Suprapubic skin (tissue), 4 donors: ENCODE measurements around the gene JADE2. TPM values are rescaled to one million over a fixed set of nuclear protein-coding genes. Genes with fewer than 3 reads are reported as not detected.

Source experiments
- DNase-seq, 2 donors: peaks; one replicate each; pipeline ENCODE4 v3.0.0-alpha.2; 2019; ENCODE audit warnings: low spot score in 2 of 2
- H3K27ac ChIP-seq: fragments of 200-600 bp; sonication (generic); one replicate; pipeline ENCODE4 v1.5.1; 2019
- H3K27me3 ChIP-seq: fragments of 200-600 bp; sonication (generic); one replicate; pipeline ENCODE4 v1.5.1; 2019
- H3K36me3 ChIP-seq: fragments of 200-600 bp; sonication (generic); one replicate; pipeline ENCODE4 v1.5.1; 2019
- H3K4me1 ChIP-seq: fragments of 200-600 bp; sonication (generic); one replicate; pipeline ENCODE4 v1.5.1; 2019
- H3K4me3 ChIP-seq: fragments of 200-600 bp; sonication (generic); one replicate; pipeline ENCODE4 v1.5.1; 2019; ENCODE audit warnings: mild to moderate bottlenecking
- H3K9me3 ChIP-seq: fragments of 200-600 bp; sonication (generic); one replicate; pipeline ENCODE4 v1.5.1; 2019
- CTCF ChIP-seq, 2 donors: fragments of 200-600 bp in 1 of 2; fragments of 450-650 bp in 1 of 2; sonication (generic) in 1 of 2; IDR thresholded peaks; one replicate each; pipeline ENCODE4 v1.5.1; 2016 to 2019; ENCODE audit warnings: antibody characterized with exemption in 2 of 2, mild to moderate bottlenecking in 1 of 2, moderate library complexity in 1 of 2
- EP300 ChIP-seq: sonication (generic); formaldehyde crosslinking; IDR thresholded peaks from one replicate; pipeline ENCODE4 v1.6.1; 2017; ENCODE audit warnings: antibody characterized with exemption
- POLR2A ChIP-seq, 2 donors: fragments of 450-650 bp; IDR thresholded peaks; one replicate each; pipeline ENCODE4 v1.6.1; 2017; ENCODE audit warnings: antibody characterized with exemption in 2 of 2, mild to moderate bottlenecking in 2 of 2, moderate library complexity in 2 of 2
- POLR2AphosphoS5 ChIP-seq, 3 donors: sonication (generic); formaldehyde crosslinking; IDR thresholded peaks; one replicate each; pipeline ENCODE4 v1.6.1; 2017; ENCODE audit warnings: antibody characterized with exemption in 3 of 3
- WGBS: methylation state at CpG from one replicate; pipeline ENCODE4 v1.1.5; 2018; 5-methylcytosine and 5-hydroxymethylcytosine counted together
- total RNA-seq, 4 donors: library from RNA; depleted of rRNA; stranded (reverse); fragments of >200 nt; gene quantifications; one replicate each; pipeline ENCODE4 v1.1.0, GENCODE V29; 2016

Gene JADE2
- total RNA-seq, 4 donors from 2014 or later, result 31.4 to 62.1 (median 56.6) TPM

GRCh38 chr5:134529460-134529859 lies 4.0 kb downstream of the JADE2 start:
- Histone ChIP-seq H3K9me3 (no peaks in the 10 kb centered on the region), H3K4me3 (no peak overlapping the region), H3K4me1 (peaks cover 58% of the 10 kb centered on the region), H3K27ac (peak overlapping the region; percentile 36), H3K27me3 (no peaks in the 10 kb centered on the region), H3K36me3 (no peaks in the 10 kb centered on the region)
- no peak for TF ChIP-seq POLR2AphosphoS5 (IDR thresholded peaks at IDR 0.05)
- TF ChIP-seq EP300, result no peak
- no peak for TF ChIP-seq CTCF (IDR thresholded peaks at IDR 0.05)
- TF ChIP-seq POLR2A (IDR thresholded peaks at IDR 0.05), result no peak
- 76% methylated on average over 6 of the region's 6 CpGs for WGBS
- DNase-seq, result no peak

- TF ChIP-seq CTCF (IDR thresholded peaks at IDR 0.05) (no peak), EP300 (no peak)
- Histone ChIP-seq H3K4me1 (peaks cover 63% of the 10 kb centered on the region), H3K27me3 (no peaks in the 10 kb centered on the region), H3K27ac (peak overlapping the region; percentile 36), H3K4me3 (no peak overlapping the region), H3K36me3 (no peaks in the 10 kb centered on the region), H3K9me3 (no peaks in the 10 kb centered on the region)
- DNase-seq, result no peak
- WGBS, result 79% methylated on average over 8 of the region's 8 CpGs
These were observed 5.0 kb downstream of the JADE2 start for GRCh38 chr5:134530301-134531077.

GRCh38 chr5:134533115-134533815 lies 7.8 kb downstream of the JADE2 start:
- peak overlapping the region; percentile 7 for H3K27ac ChIP-seq
- peaks cover 23% of the 10 kb centered on the region for H3K36me3 ChIP-seq
- no peak for TF ChIP-seq EP300
- no peak for TF ChIP-seq CTCF (IDR thresholded peaks at IDR 0.05)
- TF ChIP-seq POLR2AphosphoS5 (IDR thresholded peaks at IDR 0.05), result no peak
- no peak for TF ChIP-seq POLR2A (IDR thresholded peaks at IDR 0.05)
- peaks cover 74% of the 10 kb centered on the region for H3K4me1 ChIP-seq
- no peaks in the 10 kb centered on the region for H3K27me3 ChIP-seq
- no peak overlapping the region for H3K4me3 ChIP-seq
- peak; percentile 87 to 89 for DNase-seq
- 46% methylated on average over 10 of the region's 10 CpGs for WGBS
- H3K9me3 ChIP-seq, result no peaks in the 10 kb centered on the region

- H3K4me1 ChIP-seq, result peaks cover 65% of the 10 kb centered on the region
- no peaks in the 10 kb centered on the region for H3K27me3 ChIP-seq
- TF ChIP-seq POLR2A (IDR thresholded peaks at IDR 0.05) (no peak), POLR2AphosphoS5 (IDR thresholded peaks at IDR 0.05) (no peak), CTCF (IDR thresholded peaks at IDR 0.05) (no peak), EP300 (no peak)
- no peak overlapping the region for H3K27ac ChIP-seq
- 95% methylated on average over 4 of the region's 10 CpGs for WGBS
- no peak for DNase-seq
- H3K9me3 ChIP-seq, result no peaks in the 10 kb centered on the region
- no peak overlapping the region for H3K4me3 ChIP-seq
- H3K36me3 ChIP-seq, result peaks cover 31% of the 10 kb centered on the region
These were observed 8.7 kb downstream of the JADE2 start for GRCh38 chr5:134534058-134534725.

- Histone ChIP-seq H3K4me1 (peaks cover 60% of the 10 kb centered on the region), H3K9me3 (no peaks in the 10 kb centered on the region), H3K4me3 (no peak overlapping the region), H3K27ac (no peak overlapping the region), H3K36me3 (peaks cover 36% of the 10 kb centered on the region), H3K27me3 (no peaks in the 10 kb centered on the region)
- TF ChIP-seq POLR2AphosphoS5 (IDR thresholded peaks at IDR 0.05), result no peak
- no peak for DNase-seq
- WGBS, result 97% methylated on average over 5 of the region's 5 CpGs
These were observed 9.2 kb downstream of the JADE2 start for GRCh38 chr5:134534726-134535110.
